Caco-2 (cell line): Measurements from ENCODE around the gene COMMD1. TPM values are rescaled to one million over a fixed set of nuclear protein-coding genes. Genes with fewer than 3 reads are reported as not detected.
"Not testable (repeated sequence)": the region's sequence is repeated elsewhere in the genome, so short reads cannot be mapped to it uniquely, and the experiment has no call there.

Experiments used
- BruUV-seq: library from RNA; stranded (reverse); fragments of 400-500 nt; replicated peaks from 2 replicates; lab custom pipeline; 2021; lab: Mats Ljungman, UMichigan
- CTCF ChIA-PET: fragments of 300-600 bp; sonication (Branson Sonifier 250); formaldehyde crosslinking; loops from one replicate; lab custom pipeline; 2022; ENCODE audit warnings: antibody characterized with exemption; lab: Charles Lee
- POLR2A ChIA-PET: fragments of 300-600 bp; sonication (Branson Sonifier 250); formaldehyde crosslinking; loops from one replicate; lab custom pipeline; 2022; ENCODE audit warnings: antibody characterized with exemption; lab: Charles Lee
- DNase-seq, 2 experiments: peaks; one replicate each; pipeline versions ENCODE4 v3.0.0 to v3.0.0-alpha.2; 2020 to 2022
- H3K27me3 ChIP-seq: replicated peaks from 2 replicates; pipeline ENCODE4 v1.6.0; 2011; ENCODE audit warnings: low read length; ENCODE audit not compliant: control insufficient read depth, insufficient read depth
- H3K36me3 ChIP-seq: 2 replicates; pipeline ENCODE4 v1.5.1; 2011; ENCODE audit warnings: low read length; ENCODE audit not compliant: control insufficient read depth, insufficient read depth
- H3K4me1 ChIP-seq: fragments of 250-450 bp; sonication (Bioruptor Pico); 2 replicates; pipeline ENCODE4 v1.5.1; 2020; ENCODE audit warnings: mild to moderate bottlenecking
- H3K4me3 ChIP-seq: 2 replicates; pipeline ENCODE4 v1.5.1; 2011; ENCODE audit warnings: low read depth, mild to moderate bottlenecking, control low read depth, low read length
- H3K9me3 ChIP-seq: fragments of 250-450 bp; sonication (Bioruptor Pico); 2 replicates; pipeline ENCODE4 v1.5.1; 2020; ENCODE audit warnings: mild to moderate bottlenecking, moderate library complexity
- H3K27ac Mint-ChIP-seq: one replicate; pipeline ENCODE4 v1.8.0; 2022; ENCODE audit warnings: mixed read lengths; ENCODE audit not compliant: unreplicated experiment
- H3K27me3 Mint-ChIP-seq: one replicate; pipeline ENCODE4 v1.8.0; 2022; ENCODE audit warnings: mixed read lengths; ENCODE audit not compliant: insufficient read depth, unreplicated experiment
- H3K36me3 Mint-ChIP-seq: one replicate; pipeline ENCODE4 v1.8.0; 2022; ENCODE audit warnings: mild to moderate bottlenecking, mixed read lengths; ENCODE audit not compliant: insufficient read depth, unreplicated experiment
- H3K4me1 Mint-ChIP-seq: one replicate; pipeline ENCODE4 v1.8.0; 2022; ENCODE audit warnings: low read depth, mixed read lengths; ENCODE audit not compliant: unreplicated experiment
- H3K4me3 Mint-ChIP-seq: one replicate; pipeline ENCODE4 v1.8.0; 2022; ENCODE audit warnings: mild to moderate bottlenecking, moderate library complexity, mixed read lengths; ENCODE audit not compliant: unreplicated experiment
- H3K9me3 Mint-ChIP-seq: one replicate; pipeline ENCODE4 v1.8.0; 2022; ENCODE audit warnings: mixed read lengths; ENCODE audit not compliant: unreplicated experiment
- CTCF ChIP-seq, 2 experiments: fragments of 200-600 bp in 1 of 2; IDR thresholded peaks; 1 replicate in 1 of 2; 2 replicates in 1 of 2; pipeline versions ENCODE4 v1.5.1 to v1.8.0; 2011 to 2022; ENCODE audit warnings: antibody characterized with exemption in 1 of 2, control low read depth in 1 of 2, inconsistent platforms in 1 of 2, low read depth in 1 of 2, low read length in 1 of 2, mild to moderate bottlenecking in 1 of 2, moderate library complexity in 1 of 2; ENCODE audit not compliant: insufficient read depth in 1 of 2, severe bottlenecking in 1 of 2, unreplicated experiment in 1 of 2
- intact Hi-C: fragments of 100-400 bp; cut with micrococcal nuclease; formaldehyde crosslinking; loops from one replicate; pipeline ENCODE4 v1.10.0; 2022; ENCODE audit not compliant: unreplicated experiment
- total RNA-seq: library from RNA; stranded (reverse); gene quantifications from 2 replicates; pipeline ENCODE4 v1.2.3, GENCODE V29; 2022

Gene COMMD1
- total RNA-seq, 1 experiment from 2014 or later: 56.7 TPM

- ChIA-PET CTCF (no interaction called here), POLR2A (no interaction called here)
- Mint-ChIP-seq H3K4me3 (no peak overlapping the region), H3K4me1 (peaks cover 10% of the 10 kb centered on the region), H3K36me3 (no peaks in the 10 kb centered on the region), H3K27me3 (no peaks in the 10 kb centered on the region), H3K27ac (no peak overlapping the region), H3K9me3 (no peaks in the 10 kb centered on the region)
- Histone ChIP-seq H3K27me3 (no peaks in the 10 kb centered on the region), H3K4me1 (no peaks in the 10 kb centered on the region), H3K9me3 (no peaks in the 10 kb centered on the region), H3K4me3 (no peak overlapping the region), H3K36me3 (no peaks in the 10 kb centered on the region)
- no peak for TF ChIP-seq CTCF (IDR thresholded peaks at IDR 0.05; ENCODE audit: insufficient read depth in 1 of 2, low read depth in 1 of 2, low read length in 1 of 2, severe bottlenecking in 1 of 2, unreplicated experiment in 1 of 2)
- intact Hi-C loops: loop anchor here (5.0 kb wide), 1 partner anchor 260 kb away; no protein-coding TSS in a partner anchor
- BruUV-seq: no TSS peak
- no peak for DNase-seq
These were observed 246.5 kb downstream of the COMMD1 start for GRCh38 chr2:62152000-62152399.

- no TSS peak for BruUV-seq
- ChIA-PET POLR2A (no interaction called here), CTCF (no interaction called here)
- Histone ChIP-seq H3K4me1 (no peaks in the 10 kb centered on the region), H3K27me3 (no peaks in the 10 kb centered on the region), H3K9me3 (no peaks in the 10 kb centered on the region), H3K4me3 (no peak overlapping the region), H3K36me3 (no peaks in the 10 kb centered on the region)
- H3K4me1 Mint-ChIP-seq: peaks cover 9% of the 10 kb centered on the region
- TF ChIP-seq CTCF (IDR thresholded peaks at IDR 0.05; ENCODE audit: insufficient read depth in 1 of 2, low read depth in 1 of 2, low read length in 1 of 2, severe bottlenecking in 1 of 2, unreplicated experiment in 1 of 2): no peak
- H3K9me3 Mint-ChIP-seq: no peaks in the 10 kb centered on the region
- H3K4me3 Mint-ChIP-seq: no peak overlapping the region
- H3K27ac Mint-ChIP-seq: no peak overlapping the region
- H3K36me3 Mint-ChIP-seq: no peaks in the 10 kb centered on the region
- H3K27me3 Mint-ChIP-seq: no peaks in the 10 kb centered on the region
- intact Hi-C loops: no loop called here
- no peak for DNase-seq
These were observed 251.5 kb downstream of the COMMD1 start for GRCh38 chr2:62156861-62157496.

- Histone ChIP-seq H3K4me3 (no peak overlapping the region), H3K9me3 (no peaks in the 10 kb centered on the region), H3K27me3 (no peaks in the 10 kb centered on the region), H3K4me1 (no peaks in the 10 kb centered on the region), H3K36me3 (no peaks in the 10 kb centered on the region)
- H3K36me3 Mint-ChIP-seq: no peaks in the 10 kb centered on the region
- no peak for DNase-seq
- no peaks in the 10 kb centered on the region for H3K4me1 Mint-ChIP-seq
- intact Hi-C loops: no loop called here
- no peaks in the 10 kb centered on the region for H3K9me3 Mint-ChIP-seq
- no peak overlapping the region for H3K27ac Mint-ChIP-seq
- TF ChIP-seq CTCF (IDR thresholded peaks at IDR 0.05; ENCODE audit: insufficient read depth in 1 of 2, low read depth in 1 of 2, low read length in 1 of 2, severe bottlenecking in 1 of 2, unreplicated experiment in 1 of 2): no peak
- H3K4me3 Mint-ChIP-seq: no peak overlapping the region
- no peaks in the 10 kb centered on the region for H3K27me3 Mint-ChIP-seq
- no TSS peak for BruUV-seq
- POLR2A ChIA-PET: no interaction called here
- CTCF ChIA-PET: no interaction called here
These were observed 253.1 kb downstream of the COMMD1 start for GRCh38 chr2:62158444-62159121.

DNA sequence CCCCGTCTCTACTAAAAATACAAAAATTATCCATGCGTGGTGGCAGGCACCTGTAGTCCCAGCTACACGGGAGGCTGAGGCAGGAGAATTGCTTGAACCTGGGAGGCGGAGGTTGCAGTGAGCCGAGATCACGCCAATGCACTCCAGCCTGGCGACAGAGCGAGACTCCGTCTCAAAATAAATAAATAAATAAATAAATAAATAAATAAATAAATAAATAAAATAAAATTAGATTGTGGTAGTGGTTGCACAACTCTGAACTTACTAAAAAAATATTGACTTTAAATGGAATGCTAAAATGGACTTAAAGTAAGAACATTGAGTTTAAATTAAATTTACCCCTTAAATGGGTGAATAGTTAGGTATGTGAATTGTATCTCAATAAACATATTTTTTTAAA is 255.2 kb downstream of the COMMD1 start:
- DNase-seq, H3K27me3 Mint-ChIP-seq, intact Hi-C loops, H3K4me1 Mint-ChIP-seq, POLR2A ChIA-PET, H3K27me3 ChIP-seq, H3K4me3 ChIP-seq, CTCF ChIA-PET, H3K36me3 Mint-ChIP-seq, BruUV-seq, H3K9me3 ChIP-seq, H3K4me3 Mint-ChIP-seq, H3K4me1 ChIP-seq, H3K9me3 Mint-ChIP-seq, H3K36me3 ChIP-seq, H3K27ac Mint-ChIP-seq: not testable (repeated sequence)
